ENCODE data around the gene TEKT1. TPM values are rescaled to one million over a fixed set of nuclear protein-coding genes. Genes with fewer than 3 reads are reported as not detected.
"Not testable (repeated sequence)": the region's sequence is repeated elsewhere in the genome, so short reads cannot be mapped to it uniquely, and the experiment has no call there.

The TEKT1 gene
- not detected for total RNA-seq
- long read RNA-seq, result 0 reads

DNA sequence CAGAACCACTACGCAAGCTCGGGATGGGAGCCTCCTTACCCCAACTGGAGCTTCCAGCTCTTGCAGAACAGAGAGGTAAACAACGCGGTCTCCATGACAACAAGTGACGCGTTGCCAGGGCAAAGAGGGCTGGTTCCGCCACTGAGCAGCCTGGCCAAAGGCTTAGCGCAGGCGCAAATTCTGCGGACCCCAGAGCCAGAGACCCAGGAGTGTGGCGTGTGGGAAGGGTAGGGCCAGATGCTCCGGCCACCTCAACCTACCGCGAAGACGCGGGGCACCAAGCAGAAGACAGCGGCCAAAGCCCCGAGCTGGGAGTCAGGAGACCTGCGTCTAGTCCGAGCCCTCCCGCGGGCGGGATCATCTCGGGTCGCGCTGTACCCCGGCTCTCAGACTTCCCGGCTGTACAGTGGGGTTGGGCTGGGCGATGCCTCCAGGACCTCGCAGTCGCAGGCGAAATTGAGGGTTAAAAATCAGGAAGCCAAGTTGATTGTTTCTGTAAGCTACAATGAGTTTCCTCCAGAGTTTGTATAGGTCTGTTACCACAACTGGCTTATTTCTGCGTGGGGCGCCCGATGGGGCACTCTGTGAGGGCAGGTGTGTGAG lies at the start of gene TEKT1:
TSS of gene TEKT1 (minus strand) at position 69 of the 603 bp plus-strand sequence. CDS start 1,353 bp downstream, outside the sequence.
- intact Hi-C loops (cut with DNase I), result no loop called here
- peak; percentile 63 for ATAC-seq
- DNase-seq (ENCODE audit: missing footprints), result peak; percentile 89

DNA sequence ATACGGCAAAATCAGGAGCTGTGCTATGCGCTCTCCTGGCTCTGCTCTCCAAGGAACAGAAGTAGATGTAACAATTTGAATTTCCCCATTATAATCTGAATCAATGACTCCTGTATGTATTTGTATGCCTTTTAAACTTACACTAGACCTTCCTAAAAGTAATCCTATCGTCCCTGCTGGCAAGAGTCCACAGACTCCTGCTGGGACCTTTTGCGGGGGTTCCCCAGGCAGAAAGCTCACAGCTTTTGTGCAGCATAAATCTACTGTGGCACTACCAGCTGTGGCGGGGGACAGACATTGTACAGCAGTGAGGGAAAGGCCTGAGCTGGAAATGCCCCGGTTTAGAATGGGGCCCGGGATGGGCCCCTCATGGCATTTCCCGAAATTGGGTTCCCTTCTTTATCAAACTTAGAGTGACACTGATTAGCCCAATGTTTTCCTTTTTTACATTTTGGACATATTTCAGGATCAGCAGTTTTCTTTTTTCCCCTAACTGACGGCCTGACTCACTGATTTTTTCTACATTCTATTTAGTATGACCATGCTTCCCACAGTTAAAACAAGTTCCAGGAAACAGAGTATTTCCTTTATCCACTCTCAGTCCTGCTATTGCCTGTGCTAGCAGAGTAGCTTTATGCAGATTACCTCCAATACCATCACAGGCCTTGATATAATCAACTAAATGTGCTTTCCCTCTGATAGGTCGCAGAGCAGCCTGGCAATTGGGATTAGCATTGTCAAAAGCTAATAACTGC lies 47.9 kb upstream of the TEKT1 start:
- DNase-seq (ENCODE audit: missing footprints); ATAC-seq; intact Hi-C loops (cut with DNase I): not testable (repeated sequence)

DNA sequence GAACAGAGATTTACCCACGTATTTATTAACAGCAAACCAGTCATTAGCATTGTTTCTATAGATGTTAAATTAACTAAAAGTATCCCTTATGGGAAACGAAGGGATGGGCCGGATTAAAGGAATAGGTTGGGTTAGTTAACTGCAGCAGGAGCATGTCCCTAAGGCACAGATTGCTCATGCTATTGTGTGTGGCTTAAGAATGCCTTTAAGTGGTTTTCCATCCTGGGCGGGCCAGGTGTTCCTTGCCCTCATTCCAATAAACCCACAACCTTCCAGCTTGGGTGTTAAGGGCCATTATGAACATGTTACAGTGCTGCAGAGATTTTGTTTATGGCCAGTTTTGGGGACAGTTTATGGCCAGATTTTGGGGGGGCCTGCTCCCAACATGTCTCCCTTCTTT lies 43.7 kb upstream of the TEKT1 start:
- ATAC-seq, result not testable (repeated sequence)

DNA sequence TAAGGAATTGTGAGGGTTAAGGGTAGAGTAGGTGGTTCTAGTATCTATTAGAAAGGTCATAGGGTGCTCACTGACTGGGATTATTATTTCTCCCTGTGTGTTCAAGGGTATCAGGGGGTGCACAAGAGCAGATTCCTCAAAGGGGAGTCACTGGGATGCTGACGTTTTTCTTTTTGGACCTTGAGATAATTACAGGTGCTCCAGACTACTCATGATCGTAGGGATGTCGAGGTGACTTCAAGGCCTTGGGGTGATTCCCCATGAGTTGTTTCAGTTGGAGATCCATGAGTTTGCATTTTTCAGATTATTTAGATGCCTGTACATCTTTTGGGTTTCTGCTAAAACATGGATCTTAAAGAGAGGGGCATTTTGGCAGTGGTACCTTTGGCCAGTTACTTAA lies 41.4 kb upstream of the TEKT1 start:
- intact Hi-C loops (cut with DNase I), result no loop called here
- no peak for DNase-seq (ENCODE audit: missing footprints)
- ATAC-seq, result no peak

More for the DNA sequence above, 43.7 kb upstream of the TEKT1 start:
- intact Hi-C loops (cut with DNase I); DNase-seq (ENCODE audit: missing footprints): not testable (repeated sequence)

- DNase-seq (ENCODE audit: missing footprints) (no peak), ATAC-seq (no peak)
- intact Hi-C loops (cut with DNase I), result no loop called here
Measured at GRCh38 chr17:6870841-6871240, 39.3 kb upstream of the TEKT1 start.

- intact Hi-C loops (cut with DNase I), result no loop called here
- ATAC-seq (no peak), DNase-seq (ENCODE audit: missing footprints) (no peak)
Measured at GRCh38 chr17:6868582-6868981, 37.1 kb upstream of the TEKT1 start.

DNA sequence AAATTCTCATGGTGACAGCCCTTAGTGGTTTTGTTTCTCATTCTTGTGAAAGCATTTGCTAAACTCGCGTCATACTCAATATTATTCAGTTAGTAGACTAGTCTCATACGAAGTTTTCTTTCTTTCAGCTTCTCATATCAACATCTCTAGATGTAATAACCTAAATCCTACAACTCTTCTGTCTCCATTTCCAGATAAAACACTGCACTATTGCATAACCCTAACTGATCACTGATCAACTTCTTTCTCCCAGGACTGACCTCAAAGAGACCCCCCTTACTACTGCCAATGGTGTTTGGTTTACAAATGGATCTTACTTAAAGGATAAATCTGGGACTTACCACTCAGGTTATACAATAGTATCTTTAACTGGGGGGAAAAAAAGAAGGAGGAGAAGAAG lies 36.3 kb upstream of the TEKT1 start:
- no peak for DNase-seq (ENCODE audit: missing footprints)
- no peak for ATAC-seq
- intact Hi-C loops (cut with DNase I), result no loop called here

DNA sequence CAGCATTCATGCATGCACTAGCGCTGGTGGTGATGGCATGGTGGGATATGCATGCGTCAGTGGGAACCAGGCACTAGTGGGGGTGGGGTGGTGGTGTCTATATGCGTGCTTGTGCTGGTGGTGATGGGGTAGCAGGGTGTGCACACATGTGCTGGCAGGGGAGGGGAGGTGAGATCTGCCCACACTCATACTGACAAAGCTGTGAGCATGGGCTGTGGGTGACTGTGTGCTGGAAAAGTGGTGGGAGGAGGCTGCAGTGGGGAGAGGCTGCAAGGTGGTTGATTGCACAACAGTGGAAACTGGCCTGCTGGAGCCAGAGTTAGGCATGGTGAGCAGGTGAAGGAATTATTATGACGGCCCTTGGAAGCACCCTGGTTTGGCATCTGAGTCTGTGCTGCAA lies 31.3 kb upstream of the TEKT1 start:
- ATAC-seq, result no peak
- intact Hi-C loops (cut with DNase I), result no loop called here

GRCh38 chr17:6862122-6862521 lies 30.6 kb upstream of the TEKT1 start:
- ATAC-seq (no peak), DNase-seq (ENCODE audit: missing footprints) (no peak)
- intact Hi-C loops (cut with DNase I), result no loop called here

More for the DNA sequence above, 31.3 kb upstream of the TEKT1 start:
- DNase-seq (ENCODE audit: missing footprints), result no peak

DNA sequence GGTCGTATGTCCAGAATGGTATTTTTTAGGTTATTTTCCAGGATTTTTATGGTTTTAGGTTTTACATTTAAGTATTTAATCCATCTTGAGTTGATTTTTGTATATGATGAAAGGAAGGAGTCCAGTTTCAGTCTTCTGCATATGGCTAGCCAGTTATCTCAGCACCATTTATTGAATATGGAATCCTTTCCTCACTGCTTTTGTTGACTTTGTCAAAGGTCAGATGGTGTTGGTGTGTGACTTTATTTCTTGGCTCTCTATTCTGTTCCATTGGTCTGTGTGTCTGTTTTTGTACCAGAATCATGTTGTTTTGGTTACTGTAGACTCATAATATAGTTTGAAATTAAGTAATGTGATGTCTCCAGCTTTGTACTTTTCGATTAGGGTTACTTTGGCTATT lies 26.4 kb upstream of the TEKT1 start:
- ATAC-seq, result no peak
- DNase-seq (ENCODE audit: missing footprints), result no peak
- intact Hi-C loops (cut with DNase I), result no loop called here

- intact Hi-C loops (cut with DNase I), result no loop called here
- ATAC-seq, result no peak
- DNase-seq (ENCODE audit: missing footprints), result no peak
Measured at GRCh38 chr17:6857336-6857735, 25.8 kb upstream of the TEKT1 start.

GRCh38 chr17:6856051-6856450 lies 24.5 kb upstream of the TEKT1 start:
- intact Hi-C loops (cut with DNase I), result no loop called here
- no peak for DNase-seq (ENCODE audit: missing footprints)
- ATAC-seq, result no peak

GRCh38 chr17:6853764-6854442 lies 22.4 kb upstream of the TEKT1 start:
- intact Hi-C loops (cut with DNase I), result no loop called here
- ATAC-seq, result no peak
- DNase-seq (ENCODE audit: missing footprints), result no peak

GRCh38 chr17:6848545-6849179 lies 17.1 kb upstream of the TEKT1 start:
- ATAC-seq; DNase-seq (ENCODE audit: missing footprints): not testable (repeated sequence)
- intact Hi-C loops (cut with DNase I), result loop anchor here (10.0 kb wide), 1 partner anchor 156 kb away; no protein-coding TSS in a partner anchor

GRCh38 chr17:6846138-6846537 lies 14.6 kb upstream of the TEKT1 start:
- ATAC-seq; DNase-seq (ENCODE audit: missing footprints): not testable (repeated sequence)
- intact Hi-C loops (cut with DNase I), result loop anchor here (10.0 kb wide), 1 partner anchor 159 kb away; no protein-coding TSS in a partner anchor

DNA sequence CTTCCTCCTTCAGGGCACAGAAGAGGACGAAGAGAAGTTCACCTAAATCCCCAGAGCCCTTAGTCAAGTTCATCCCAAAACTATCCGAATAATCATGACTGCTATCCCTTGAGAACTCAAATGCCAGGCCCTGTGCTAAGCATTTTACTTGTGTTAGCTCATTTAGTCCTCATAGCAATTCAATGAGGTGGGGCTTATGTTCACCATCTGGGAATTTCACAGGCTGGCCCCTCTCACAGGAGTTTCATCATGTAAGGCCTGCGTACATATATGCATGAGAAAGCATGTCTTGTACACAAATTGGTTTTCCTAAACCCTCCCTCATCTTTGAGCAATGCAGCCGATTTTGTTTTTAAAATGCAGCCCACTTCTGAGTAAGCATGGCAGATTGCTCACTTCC lies 12.9 kb upstream of the TEKT1 start:
- intact Hi-C loops (cut with DNase I), result loop anchor here (10.0 kb wide), 1 partner anchor 160 kb away; no protein-coding TSS in a partner anchor
- not testable (repeated sequence) for DNase-seq (ENCODE audit: missing footprints); ATAC-seq

- DNase-seq (ENCODE audit: missing footprints), result no peak
- intact Hi-C loops (cut with DNase I), result loop anchor here (1.0 to 10.0 kb wide), 2 partner anchors 161 to 177 kb away; no protein-coding TSS in a partner anchor
- ATAC-seq, result no peak
Measured at GRCh38 chr17:6843241-6843880, 11.8 kb upstream of the TEKT1 start.

DNA sequence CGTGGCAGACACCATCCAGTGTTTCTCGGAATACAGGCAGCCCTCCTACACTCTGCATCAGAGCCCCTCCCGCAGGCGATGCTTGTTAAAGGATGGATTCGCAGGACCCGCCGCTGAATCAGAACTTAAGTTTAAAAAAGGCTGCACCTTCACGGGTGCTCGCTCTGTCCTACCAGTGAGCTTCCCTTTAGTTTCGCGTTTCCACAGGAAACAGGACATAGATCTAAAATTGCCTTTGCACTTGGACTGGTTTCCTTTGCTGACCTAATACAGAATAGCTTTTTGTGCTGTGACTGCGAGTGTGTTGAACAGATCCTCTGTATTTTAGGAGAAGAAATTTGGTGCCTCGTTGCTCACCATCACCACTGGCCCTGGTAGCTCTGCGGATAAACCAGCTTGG lies 10.2 kb upstream of the TEKT1 start:
- intact Hi-C loops (cut with DNase I), result loop anchor here (10.0 kb wide), 1 partner anchor 163 kb away; no protein-coding TSS in a partner anchor
- not testable (repeated sequence) for ATAC-seq; DNase-seq (ENCODE audit: missing footprints)

Measured in Right ventricle myocardium inferior (tissue), 1 donor.